Measurements from ENCODE around the gene BCAP29.
"Not testable (repeated sequence)": the region's sequence is repeated elsewhere in the genome, so short reads cannot be mapped to it uniquely, and the experiment has no call there.

The BCAP29 gene

DNA sequence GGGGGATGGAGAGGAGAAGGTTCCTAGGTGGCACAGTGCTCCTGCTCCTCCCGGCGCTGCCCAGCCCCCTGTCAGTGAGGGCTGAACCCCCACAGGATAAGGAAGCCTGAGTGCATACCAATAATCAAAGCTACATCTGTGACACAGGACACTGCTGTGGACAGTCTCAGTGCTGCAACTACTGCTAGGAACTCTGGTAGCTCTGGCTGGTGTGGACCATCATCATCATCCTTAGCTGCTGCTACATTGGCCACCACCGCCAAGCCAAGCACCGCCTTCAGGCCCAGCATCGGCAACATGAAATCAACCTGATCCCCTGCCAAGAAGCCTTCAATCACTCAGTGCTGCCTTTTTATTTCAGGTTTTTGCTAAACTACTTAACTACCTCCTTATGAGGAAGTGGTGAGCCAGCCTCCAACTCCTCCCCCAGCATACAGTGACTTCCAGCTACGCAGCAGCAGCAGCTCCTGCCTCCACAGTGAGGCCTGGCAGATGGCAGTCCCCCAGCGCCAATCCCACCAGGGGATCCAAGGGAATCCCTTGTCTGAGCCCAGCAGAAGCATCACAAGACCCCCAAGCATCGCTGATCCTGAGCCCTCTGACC, 48.5 kb downstream of the BCAP29 start:
- DNase-seq: no peak

DNA sequence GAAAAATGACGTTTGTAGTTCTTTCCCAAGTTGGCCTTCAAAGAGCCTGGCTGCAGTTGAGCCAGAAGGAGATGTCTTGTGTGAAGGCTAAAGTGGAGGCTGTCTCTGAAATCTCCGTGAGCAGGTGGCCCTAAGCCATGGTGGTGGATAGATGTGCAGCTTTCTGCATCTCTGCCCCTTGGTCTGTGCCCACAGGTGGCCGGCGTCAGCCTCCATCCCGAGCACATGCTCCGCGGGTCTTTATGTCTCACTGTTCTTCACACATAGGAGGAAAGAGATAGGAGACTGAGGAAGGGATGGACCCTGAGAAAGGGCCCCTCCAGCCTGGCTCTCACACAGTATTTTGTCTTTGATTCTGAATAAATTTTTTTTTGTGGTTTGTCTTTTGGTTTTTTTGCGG, 50.3 kb downstream of the BCAP29 start:
- DNase-seq: no peak

DNA sequence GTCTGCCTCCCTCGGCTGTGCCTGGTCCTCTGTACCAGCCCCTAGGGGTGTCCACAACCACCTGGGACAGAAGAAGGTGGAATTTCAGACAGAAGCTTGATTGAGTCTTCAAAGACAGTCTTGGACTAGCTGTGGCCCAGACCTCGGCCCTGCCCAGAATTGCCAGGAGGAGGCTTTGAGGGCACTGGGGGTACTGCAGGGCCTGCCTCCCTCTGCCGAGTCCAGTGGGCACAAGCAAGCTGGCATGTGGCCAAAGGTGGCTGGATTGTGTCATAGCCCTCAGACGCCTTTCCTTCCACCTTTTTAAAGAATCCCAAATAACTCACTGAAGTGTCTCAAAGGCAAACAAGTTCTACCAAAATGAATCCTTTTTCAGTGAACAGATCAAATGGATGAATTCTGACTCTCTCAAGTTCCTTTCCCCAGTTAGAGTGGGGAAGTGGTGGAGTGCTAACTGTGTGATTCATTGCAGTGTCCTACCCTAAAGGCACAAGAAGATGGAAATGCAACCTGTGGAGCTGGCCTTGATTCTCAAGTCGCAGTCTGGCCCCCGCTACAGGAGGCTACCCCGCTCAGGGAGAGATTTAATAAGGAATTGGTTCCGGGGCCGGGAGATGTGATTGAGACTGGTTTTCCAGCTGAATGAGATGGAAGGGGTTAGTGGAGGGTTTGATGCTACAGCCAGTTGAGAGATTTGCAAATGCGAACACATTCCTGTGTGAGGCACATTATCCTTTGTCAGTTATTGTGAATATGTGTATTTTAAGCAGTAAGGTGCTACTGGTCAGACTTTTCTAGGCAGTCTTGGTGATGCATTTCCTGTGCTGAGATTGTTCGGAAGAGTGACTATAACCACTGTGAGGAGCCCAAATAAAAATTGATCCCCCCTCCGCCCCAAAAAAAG, 51.8 kb downstream of the BCAP29 start:
- no peak for DNase-seq

DNA sequence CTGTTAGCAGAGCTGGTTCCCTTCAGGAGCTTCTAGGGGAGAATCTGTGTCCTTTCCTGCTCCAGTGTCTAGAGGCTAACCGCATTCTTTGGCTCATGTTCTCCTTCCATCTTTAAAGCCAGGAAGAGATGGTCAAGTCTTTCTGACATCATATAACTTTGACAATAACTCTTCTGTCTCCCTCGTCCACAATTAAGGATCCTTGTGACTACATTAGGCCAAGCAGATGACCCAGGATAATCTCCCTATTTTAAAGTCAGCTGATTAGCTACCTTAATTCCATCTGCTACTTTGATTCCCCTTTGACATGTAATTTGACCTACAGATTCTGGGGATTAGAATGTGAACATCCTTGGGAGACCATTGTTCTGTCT, 52.4 kb downstream of the BCAP29 start:
- no peak for DNase-seq

DNA sequence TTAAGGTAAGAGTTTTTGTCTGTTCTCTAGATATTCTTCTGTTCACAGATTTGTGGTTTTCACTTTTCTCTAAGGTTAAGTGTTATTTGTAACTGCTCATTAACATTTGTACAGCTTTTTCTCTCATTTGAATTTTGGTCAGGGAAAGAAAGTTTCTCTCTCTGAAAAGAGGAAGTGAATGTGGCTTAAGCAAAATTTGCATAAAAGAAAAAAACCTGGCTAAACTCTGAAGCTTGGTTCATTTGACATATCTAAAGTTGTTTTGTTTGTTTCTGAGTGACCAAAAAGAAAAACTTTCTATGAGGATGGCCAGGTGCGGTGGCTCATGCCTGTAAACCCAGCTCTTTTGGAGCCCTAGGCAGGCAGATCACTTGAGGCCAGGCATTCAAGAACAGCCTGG, 58.5 kb downstream of the BCAP29 start:
- no peak for DNase-seq

DNA sequence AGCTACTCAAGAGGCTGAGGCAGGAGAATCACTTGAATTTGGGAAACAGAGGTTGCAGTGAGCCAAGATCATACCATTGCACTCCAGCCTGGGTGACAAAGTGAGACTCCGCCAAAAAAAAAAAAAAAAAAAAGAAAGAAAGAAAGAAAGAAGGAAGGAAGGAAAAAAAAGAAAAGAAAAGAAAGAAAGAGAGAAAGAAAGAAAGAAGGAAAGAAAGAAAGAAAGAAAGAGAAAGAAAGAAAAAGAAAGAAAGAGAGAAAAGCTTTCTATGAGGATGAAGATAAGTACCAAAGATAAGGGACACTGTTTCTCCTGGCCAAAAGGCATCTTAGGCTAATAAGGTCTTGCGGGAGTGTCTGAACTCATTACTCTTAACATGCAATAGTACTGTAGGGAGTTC, 59.0 kb downstream of the BCAP29 start:
- not testable (repeated sequence) for DNase-seq

DNA sequence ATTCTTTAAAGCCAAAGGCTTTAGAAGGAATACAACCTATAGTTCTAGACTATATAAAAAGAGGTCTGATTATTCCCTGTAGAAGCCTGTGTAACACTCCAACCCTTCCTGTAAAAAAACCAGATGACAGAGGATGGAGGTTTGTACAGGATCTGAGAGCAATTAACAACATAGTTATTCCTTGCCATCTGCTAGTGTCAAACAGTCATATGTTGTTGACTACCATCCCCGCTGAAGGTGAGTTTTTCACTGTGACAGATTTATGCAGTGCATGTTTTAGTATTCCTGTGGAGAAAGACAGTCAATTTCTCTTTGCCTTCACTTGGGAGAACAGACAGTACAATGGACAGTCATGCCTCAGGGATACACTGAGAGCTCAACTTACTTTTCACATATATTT, 61.6 kb downstream of the BCAP29 start:
- DNase-seq: no peak

DNA sequence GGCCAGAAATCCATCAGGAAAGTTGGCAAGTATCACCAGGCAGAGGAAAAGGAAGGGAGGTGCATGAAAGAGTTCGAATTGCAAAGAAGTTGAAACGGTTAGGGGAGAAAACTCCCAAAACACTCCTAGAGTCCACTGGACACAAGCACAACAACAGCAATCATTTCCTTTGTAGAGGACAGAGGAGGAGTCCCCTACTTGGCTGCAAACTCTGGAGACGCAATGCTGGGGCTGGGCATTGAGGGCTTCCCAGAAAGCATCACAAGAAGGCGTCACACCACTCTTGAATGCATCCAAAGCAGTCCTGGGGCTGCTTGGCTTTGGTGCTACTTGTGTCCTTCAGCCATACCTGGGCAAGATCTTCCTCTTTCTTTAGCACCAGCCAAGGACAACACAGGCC, 62.5 kb downstream of the BCAP29 start:
- no peak for DNase-seq

DNA sequence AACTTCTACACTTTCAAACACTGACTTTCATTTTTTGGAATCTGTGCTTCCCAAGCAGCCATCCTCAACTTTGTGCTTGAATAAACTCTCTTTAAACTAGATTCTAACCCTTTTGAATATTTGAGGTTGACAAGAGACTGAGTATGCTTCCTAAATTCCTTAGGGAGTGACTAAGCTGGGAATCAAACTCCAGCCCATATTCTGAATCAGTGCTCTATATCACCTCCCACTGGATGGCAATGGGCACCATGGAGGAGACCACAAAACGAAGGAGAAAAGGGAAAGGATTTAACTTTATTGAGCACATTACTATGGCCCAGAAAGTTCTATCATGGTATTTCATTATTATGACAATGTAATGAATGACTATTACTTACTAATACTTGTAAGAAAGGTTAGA, 63.4 kb downstream of the BCAP29 start:
- DNase-seq: no peak

DNA sequence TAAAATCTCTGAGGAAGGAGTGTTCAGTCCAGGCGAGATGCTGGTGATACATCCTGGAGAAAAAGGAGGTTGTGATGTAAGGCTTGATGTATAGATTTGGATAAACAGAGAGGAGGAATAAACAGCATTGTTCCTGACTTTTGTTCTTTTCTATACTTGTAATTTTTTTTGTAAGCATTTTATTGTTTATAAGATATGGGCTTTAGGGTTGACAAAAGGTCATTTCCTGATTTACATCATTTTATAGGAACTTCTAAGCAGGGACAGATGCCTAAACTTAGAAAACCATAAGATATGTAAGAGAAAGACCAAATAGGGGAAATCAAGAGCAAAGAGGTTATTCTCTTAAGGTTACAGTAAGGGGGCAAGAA, 63.9 kb downstream of the BCAP29 start:
- DNase-seq: no peak

DNA sequence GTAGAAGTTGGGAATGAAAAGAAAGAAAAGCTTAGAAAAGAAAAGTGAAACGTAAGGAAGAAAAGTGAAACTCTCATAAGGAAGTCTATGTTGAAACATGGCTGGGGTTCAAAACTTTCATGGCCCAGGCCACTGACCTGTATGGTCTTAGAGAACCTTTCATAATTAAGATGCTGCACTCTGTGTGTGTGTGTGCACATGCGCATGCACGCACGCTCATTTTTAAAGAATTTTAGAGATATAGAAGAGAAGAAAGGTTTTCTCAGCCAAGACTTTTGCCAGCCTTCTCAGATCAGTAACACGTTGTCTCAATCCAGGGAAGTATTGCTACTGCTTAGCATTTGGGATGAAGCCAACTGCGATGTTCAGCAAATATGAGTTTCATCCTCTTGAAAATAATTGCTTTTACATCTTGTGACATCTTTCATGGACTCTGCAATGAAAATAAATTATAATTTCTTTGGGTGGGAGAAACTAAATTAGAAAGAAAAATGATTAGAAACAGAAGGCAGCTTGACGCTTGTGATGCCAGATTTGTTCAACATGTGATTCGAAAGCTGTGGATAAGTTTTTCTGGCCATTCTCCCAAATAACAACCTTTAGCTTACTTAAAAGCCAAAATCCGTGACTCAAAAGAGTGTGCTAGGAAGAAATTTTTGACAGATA, 64.4 kb downstream of the BCAP29 start:
- no peak for DNase-seq

DNA sequence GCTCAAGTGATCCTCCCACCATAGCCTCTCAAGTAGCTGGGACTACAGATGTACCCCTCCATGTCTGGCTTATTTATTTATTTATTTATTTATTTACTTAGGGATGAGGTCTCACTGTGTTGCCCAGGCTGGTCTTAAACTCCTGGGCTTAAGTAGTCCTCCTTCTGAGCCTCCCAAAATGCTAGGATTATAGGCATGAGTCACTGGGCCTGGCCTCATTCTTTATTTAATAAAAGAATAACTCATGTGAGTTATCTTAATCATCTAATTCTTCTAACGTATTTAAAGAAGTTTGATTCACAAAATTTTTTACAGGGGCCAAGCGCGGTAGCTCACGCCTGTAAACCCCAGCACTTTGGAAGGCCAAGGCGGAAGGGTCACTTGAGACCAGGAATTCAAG, 72.6 kb downstream of the BCAP29 start:
- DNase-seq: no peak

DNA sequence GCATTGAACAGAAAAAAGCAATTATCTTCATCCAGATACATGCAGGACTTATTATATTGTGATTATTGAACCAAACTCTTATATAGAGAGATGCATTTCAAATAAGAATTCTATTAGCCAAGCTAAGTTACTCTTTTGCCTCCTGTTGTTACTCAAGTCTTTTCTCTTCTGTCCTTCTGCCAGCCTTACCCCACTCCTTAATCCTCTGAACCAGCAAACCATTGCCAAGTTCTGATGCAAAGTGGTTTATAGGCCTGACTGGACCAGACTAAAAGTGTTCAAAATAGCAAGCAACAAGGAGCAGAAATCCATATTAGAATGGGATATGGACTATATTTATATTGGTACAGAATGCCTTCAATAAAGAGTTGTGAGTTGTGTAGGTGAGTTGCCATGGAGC, 78.4 kb downstream of the BCAP29 start:
- DNase-seq: no peak

DNA sequence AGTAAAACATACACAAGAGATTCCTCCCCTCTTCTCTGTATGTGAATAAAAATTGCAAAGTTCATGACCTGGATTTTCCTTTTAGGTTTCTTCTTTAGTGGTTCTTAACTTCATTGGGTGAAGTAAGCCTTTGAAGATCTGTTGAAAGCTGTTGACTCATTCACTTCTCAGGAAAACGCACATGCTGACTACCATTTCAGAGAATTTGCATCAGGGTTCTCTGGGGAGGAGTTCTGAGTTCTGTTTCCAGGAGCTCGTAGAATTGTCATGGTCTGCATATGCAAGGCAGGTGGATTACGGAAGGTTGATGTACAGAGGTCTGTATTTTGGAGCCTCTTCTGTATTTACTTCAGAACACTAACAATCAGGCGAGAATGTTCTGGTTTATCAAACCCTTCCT, 79.6 kb downstream of the BCAP29 start:
- DNase-seq: no peak

DNA sequence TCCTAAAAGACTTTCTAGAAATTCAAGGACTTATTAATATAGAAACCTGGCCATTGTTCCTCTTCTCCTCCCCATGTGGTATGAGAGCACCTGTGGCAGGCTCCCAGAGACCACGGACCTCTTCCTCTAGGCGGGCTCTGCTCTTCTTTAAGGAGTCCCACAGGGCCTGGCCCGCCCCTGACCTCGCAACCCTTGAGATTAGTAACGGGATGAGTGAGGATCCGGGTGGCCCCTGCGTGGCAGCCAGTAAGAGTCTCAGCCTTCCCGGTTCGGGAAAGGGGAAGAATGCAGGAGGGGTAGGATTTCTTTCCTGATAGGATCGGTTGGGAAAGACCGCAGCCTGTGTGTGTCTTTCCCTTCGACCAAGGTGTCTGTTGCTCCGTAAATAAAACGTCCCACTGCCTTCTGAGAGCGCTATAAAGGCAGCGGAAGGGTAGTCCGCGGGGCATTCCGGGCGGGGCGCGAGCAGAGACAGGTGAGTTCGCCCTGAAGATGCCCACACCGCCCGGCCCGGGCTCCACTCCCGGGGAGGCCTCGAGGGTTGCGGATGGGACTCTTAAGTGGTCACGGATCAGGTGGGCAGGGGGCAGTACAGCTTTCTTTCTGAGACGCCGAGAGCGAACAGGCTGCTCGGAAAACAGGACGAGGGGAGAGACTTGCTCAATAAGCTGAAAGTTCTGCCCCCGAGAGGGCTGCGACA, 80.5 kb downstream of the BCAP29 start, which contains the start of gene SLC26A4:
SLC26A4 (plus strand) TSS at position 448 of the 700 bp plus-strand sequence. CDS start 814 bp downstream, outside the sequence.
- no peak for DNase-seq

DNA sequence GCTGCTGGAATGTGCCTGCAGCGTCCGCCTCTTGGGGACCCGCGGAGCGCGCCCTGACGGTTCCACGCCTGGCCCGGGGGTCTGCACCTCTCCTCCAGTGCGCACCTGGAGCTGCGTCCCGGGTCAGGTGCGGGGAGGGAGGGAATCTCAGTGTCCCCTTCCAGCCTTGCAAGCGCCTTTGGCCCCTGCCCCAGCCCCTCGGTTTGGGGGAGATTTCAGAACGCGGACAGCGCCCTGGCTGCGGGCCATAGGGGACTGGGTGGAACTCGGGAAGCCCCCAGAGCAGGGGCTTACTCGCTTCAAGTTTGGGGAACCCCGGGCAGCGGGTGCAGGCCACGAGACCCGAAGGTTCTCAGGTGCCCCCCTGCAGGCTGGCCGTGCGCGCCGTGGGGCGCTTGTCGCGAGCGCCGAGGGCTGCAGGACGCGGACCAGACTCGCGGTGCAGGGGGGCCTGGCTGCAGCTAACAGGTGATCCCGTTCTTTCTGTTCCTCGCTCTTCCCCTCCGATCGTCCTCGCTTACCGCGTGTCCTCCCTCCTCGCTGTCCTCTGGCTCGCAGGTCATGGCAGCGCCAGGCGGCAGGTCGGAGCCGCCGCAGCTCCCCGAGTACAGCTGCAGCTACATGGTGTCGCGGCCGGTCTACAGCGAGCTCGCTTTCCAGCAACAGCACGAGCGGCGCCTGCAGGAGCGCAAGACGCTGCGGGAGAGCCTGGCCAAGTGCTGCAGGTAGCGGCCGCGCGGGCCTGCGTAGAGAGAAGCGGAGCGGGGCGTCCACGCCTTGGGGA, 81.2 kb downstream of the BCAP29 start:
- no peak for DNase-seq

DNA sequence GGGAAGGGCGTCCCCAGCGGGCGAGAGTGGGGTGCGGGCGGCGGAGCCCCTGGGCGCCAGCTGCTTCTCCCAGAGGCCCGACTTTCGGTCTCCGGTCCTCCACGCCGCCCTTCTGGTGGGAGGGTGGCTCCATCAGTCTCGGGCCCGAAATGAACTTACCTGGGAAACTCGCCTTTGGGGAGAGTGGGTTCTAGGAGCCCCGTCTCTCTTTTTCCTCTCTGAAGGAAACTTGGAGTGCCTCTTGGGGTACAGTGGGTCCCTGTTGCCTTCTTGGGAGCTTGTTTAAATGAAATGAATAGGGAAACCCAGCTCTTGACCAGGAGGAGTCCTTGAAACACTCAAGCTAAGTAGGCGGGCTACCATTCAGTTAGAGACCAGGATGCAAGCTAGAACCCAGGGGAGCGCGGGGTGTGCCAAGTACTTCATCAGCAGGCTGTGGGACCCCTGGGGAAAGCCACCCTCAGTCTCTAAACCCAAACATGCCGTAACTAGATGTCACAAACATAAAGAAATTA, 81.9 kb downstream of the BCAP29 start:
- DNase-seq: no peak

DNA sequence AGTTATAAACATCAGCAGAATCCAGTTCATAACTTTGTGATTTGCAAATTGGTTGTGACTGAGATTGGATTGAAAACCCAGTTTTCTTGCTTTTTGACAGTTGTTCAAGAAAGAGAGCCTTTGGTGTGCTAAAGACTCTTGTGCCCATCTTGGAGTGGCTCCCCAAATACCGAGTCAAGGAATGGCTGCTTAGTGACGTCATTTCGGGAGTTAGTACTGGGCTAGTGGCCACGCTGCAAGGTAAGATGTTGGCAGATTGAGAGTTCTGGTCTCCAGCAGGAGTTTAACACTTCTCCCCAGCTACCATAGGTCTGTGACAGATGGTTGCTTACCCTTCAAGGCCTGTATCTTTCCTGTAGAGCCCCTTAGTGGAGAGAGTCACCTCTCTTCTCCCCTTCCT, 83.2 kb downstream of the BCAP29 start:
- DNase-seq: no peak

DNA sequence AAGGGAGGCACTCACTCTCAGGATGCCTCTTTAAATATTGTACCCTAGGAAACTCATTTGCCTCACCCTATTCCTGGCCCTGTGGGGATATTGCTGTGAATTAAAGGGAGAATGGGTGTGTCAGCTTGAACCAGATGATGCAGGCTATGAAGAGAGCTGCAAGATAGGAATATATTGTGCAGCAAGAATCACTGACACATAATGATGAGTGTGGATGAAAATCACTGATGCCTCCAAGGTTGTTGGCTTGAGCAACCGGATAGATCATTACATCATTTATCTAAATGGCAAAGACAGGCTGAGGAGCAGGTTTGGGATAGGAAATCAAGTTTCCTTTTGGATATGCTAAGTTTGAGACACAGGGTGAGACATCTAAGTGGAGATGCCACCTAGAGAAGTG, 86.7 kb downstream of the BCAP29 start:
- DNase-seq: no peak

DNA sequence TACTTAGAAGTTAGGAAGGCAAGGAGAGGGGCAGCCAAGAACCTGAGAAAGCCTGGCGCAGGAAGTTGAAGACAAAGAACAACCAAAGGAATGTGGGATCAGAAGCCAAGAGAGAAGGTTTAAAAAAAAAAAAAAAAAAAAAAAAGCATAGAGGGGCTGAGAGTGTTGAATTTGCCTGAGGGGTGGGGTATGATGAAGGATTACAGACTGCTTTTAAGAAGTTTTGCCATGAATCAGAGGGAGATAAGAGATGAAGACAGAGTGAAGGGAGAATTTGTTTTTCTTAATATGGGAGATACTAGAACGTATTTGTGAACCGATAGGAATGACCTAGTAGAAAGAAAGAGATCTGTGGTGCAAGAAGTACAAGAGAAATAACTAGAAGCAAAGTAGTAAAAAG, 87.3 kb downstream of the BCAP29 start:
- DNase-seq: no peak

DNA sequence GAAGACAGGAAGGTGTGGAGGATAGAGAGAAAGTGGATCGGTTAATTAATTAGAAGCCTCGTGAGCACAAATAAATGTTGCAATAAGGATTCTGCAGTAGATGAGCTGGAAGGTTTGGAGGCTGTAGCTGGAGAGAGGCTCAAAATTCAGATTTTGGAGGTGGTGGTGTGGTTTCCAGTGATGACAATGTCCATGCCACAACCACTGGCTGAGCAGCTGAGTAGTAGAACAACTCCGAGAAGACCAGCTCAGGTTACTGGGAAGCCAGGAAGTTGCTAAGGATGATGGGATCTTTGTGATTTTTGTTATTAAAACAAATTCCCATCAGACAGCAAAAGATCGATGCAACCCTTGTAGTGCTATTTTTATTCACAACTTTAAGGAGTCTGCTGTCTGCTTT, 88.2 kb downstream of the BCAP29 start:
- DNase-seq: no peak

Data from bone marrow (tissue), 2 donors.